ENCODE measurements around the gene SERGEF. TPM values are rescaled to one million over a fixed set of nuclear protein-coding genes. Genes with fewer than 3 reads are reported as not detected.

The SERGEF gene
- total RNA-seq, 2 donors from 2014 or later = 27.3 to 32.0 TPM

DNA sequence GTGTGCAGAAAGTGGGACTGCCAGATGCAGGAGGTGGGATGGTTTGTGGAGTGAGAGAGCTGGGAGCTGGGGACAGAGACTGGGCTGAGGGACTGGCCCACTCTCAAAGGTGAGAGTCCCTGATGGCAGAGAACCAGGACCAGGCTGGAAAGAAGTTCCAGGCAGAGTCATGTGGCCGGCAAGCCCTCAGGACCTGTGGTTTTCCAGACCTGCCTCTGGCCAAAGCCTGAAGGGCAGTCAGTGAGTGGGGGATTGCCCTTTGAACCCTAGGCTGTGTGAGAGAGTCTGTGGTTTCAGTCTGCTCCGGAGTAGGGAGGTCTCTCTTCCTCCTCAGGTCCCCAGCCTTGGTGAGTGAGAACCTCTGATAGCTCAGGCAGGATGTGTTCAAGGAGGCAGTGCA lies 261.3 kb downstream of the SERGEF start:
- Histone ChIP-seq H3K27ac (no peak overlapping the region), H3K4me1 (ENCODE audit: control insufficient read depth in 1 of 2, low read depth in 2 of 2) (no peaks in the 10 kb centered on the region), H3K27me3 (replicated peaks; ENCODE audit: insufficient read depth) (no peaks in the 10 kb centered on the region), H3K4me3 (no peak overlapping the region), H3K9me3 (no peaks in the 10 kb centered on the region), H3K36me3 (no peaks in the 10 kb centered on the region)
- TF ChIP-seq, protein P1, sequence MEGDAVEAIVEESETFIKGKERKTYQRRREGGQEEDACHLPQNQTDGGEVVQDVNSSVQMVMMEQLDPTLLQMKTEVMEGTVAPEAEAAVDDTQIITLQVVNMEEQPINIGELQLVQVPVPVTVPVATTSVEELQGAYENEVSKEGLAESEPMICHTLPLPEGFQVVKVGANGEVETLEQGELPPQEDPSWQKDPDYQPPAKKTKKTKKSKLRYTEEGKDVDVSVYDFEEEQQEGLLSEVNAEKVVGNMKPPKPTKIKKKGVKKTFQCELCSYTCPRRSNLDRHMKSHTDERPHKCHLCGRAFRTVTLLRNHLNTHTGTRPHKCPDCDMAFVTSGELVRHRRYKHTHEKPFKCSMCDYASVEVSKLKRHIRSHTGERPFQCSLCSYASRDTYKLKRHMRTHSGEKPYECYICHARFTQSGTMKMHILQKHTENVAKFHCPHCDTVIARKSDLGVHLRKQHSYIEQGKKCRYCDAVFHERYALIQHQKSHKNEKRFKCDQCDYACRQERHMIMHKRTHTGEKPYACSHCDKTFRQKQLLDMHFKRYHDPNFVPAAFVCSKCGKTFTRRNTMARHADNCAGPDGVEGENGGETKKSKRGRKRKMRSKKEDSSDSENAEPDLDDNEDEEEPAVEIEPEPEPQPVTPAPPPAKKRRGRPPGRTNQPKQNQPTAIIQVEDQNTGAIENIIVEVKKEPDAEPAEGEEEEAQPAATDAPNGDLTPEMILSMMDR (IDR thresholded peaks at IDR 0.05) = no peak
- DNase-seq (ENCODE audit: low spot score) (no peak), ATAC-seq (ENCODE audit: insufficient number of reproducible peaks, low FRiP score, low read depth) (no peak)

DNA sequence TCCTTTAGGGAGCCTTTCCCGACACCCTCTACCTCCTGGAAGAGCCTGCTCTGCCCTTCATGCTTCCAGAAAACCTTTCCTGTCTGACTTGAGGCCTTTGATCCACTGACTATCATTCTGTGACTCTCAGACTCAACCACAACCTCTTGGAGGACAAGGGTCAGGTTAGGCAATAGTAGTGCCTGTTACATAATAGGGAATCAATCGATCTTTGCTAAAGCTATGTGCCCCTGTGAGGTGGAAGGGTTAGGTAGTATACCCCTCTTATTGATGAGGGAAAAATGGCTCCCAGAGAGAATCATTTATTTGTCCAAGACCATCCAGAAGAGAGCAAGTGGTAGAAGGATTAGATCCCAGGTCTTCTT lies 262.1 kb downstream of the SERGEF start:
- no peak overlapping the region for H3K4me3 ChIP-seq
- no peaks in the 10 kb centered on the region for H3K27me3 ChIP-seq (replicated peaks; ENCODE audit: insufficient read depth)
- H3K27ac ChIP-seq = no peak overlapping the region
- DNase-seq (ENCODE audit: low spot score) = no peak
- no peak for ATAC-seq (ENCODE audit: insufficient number of reproducible peaks, low FRiP score, low read depth)
- TF ChIP-seq, protein P1 (IDR thresholded peaks at IDR 0.05) = no peak
- no peaks in the 10 kb centered on the region for H3K9me3 ChIP-seq
- H3K36me3 ChIP-seq = no peaks in the 10 kb centered on the region
- no peaks in the 10 kb centered on the region for H3K4me1 ChIP-seq (ENCODE audit: control insufficient read depth in 1 of 2, low read depth in 2 of 2)

DNA sequence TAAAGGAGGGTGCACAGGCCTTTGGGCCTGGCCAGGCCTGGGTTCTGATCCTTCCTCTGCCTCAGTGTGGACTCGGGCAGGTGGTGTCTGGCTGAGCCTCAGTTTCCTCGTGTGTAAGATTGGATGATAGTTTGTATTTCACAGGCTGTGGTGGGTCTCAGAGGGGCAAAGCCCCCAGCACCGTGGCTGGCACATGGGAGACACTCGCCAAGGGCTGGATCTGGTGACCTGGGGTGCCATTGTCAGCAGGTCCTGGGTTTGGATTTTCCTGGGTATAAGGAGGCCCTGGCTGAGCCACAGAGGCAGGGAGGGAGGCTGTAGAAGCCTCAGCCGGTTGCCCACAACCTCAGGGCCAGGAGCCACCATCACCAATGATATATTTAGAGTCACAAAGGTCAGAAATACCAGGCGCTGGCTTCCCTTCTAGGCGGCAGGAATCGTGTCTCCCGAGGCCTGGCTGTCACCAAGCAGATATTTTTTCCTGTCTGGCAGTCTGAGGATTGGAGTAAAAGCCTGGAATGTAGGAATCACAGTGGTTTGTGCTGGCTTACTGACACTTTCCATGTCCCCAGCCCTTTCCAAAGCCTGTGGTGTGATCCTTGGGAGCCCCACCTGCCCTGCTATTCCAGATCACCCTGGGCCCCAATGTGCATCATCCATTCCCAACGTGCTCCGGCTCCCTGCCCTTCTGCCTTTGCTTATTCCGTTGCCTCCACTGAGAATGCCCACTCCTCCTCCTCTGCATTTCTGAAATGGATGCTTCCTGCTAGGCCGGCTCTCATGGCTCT lies 262.6 kb downstream of the SERGEF start:
- Histone ChIP-seq H3K9me3 (no peaks in the 10 kb centered on the region), H3K36me3 (no peaks in the 10 kb centered on the region), H3K27ac (no peak overlapping the region), H3K4me1 (ENCODE audit: control insufficient read depth in 1 of 2, low read depth in 2 of 2) (no peaks in the 10 kb centered on the region), H3K27me3 (replicated peaks; ENCODE audit: insufficient read depth) (no peaks in the 10 kb centered on the region), H3K4me3 (no peak overlapping the region)
- TF ChIP-seq, protein P1 (IDR thresholded peaks at IDR 0.05) = no peak
- no peak for ATAC-seq (ENCODE audit: insufficient number of reproducible peaks, low FRiP score, low read depth)
- no peak for DNase-seq (ENCODE audit: low spot score)

DNA sequence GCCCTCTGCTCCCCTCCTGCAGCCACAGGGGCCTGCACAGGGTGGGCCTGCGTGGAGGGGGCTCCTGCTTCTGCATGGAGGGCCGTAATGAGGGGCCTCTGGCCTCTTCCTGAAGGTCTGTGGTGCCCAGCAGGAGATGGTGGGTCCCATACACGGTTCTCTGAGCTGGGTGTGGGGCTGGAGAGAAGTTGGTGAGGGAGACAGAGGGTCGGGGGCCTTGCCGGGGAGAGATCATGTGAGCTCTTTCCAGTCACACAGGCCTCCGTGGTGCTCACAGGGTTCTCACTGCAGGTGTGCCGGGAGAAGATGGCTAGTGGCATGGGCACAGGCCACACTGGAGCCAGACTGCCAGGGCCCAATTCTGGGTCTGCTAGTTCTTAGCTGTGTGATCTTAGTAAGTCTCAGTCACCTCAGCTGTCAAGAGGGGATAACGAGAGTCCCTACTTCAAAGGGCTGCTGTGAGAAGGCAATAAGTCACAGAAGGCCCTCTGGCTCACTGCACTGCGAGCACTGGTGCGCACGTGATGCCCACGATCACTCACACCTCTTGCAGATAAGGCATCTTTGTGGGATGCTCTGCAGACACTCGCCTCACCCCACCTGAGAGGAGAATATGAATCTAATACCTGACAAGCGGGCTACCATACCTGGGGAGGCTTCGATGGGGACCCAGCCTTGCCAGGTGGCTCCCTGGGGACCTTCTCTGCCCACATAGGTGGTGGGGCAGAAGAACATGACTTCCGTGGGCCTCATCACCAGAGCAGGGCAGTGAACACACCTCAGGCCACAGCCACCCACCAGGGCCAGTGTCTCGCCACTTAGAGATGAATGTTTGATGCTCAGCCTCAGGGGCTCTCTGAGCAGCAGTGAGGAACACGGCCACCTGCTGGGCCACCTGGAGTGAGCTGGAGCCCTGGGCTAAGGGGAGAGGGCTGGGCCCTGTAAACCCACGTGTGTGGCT lies 263.8 kb downstream of the SERGEF start:
- no peaks in the 10 kb centered on the region for H3K36me3 ChIP-seq
- H3K27ac ChIP-seq = no peak overlapping the region
- no peaks in the 10 kb centered on the region for H3K27me3 ChIP-seq (replicated peaks; ENCODE audit: insufficient read depth)
- no peaks in the 10 kb centered on the region for H3K4me1 ChIP-seq (ENCODE audit: control insufficient read depth in 1 of 2, low read depth in 2 of 2)
- DNase-seq (ENCODE audit: low spot score) (no peak), ATAC-seq (ENCODE audit: insufficient number of reproducible peaks, low FRiP score, low read depth) (no peak)
- H3K4me3 ChIP-seq = no peak overlapping the region
- no peaks in the 10 kb centered on the region for H3K9me3 ChIP-seq
- TF ChIP-seq, protein P1 (IDR thresholded peaks at IDR 0.05) = no peak

DNA sequence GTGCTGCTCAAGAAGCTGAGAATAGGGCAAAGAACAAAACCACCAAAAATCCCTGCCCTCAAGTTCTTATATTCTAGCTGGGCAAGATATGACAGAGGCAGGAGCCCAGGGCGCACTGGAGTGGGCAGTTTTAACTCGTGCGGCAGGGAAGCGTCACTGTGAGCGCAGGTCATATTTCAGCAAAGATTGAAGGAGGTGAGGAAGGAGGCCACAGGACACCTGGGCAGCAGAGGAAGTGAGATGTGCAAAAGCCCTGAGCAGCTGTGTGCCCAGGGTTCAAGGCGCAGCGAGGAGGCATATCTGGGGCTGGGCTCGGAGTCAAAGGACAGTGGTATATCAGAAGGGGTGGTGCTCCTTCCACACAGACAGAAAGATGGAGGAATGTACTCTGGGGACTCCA lies 264.8 kb downstream of the SERGEF start:
- no peak for DNase-seq (ENCODE audit: low spot score)
- TF ChIP-seq, protein P1 (IDR thresholded peaks at IDR 0.05) = no peak

More for the DNA sequence above, 264.8 kb downstream of the SERGEF start:
- no peaks in the 10 kb centered on the region for H3K27me3 ChIP-seq (replicated peaks; ENCODE audit: insufficient read depth)
- H3K4me3 ChIP-seq = no peak overlapping the region
- no peak for ATAC-seq (ENCODE audit: insufficient number of reproducible peaks, low FRiP score, low read depth)
- H3K4me1 ChIP-seq (ENCODE audit: control insufficient read depth in 1 of 2, low read depth in 2 of 2) = no peaks in the 10 kb centered on the region
- no peak overlapping the region for H3K27ac ChIP-seq
- H3K36me3 ChIP-seq = no peaks in the 10 kb centered on the region
- no peaks in the 10 kb centered on the region for H3K9me3 ChIP-seq

All from thoracic aorta (tissue), 2 donors.